HEK293T (cell line): ENCODE data around the gene ZNF239.

Experiments
- CTCF ChIA-PET: fragments of 350-600 bp; formaldehyde crosslinking; extraction: SDS; loops from one replicate; lab custom pipeline; 2021; ENCODE audit warnings: antibody characterized with exemption, inconsistent platforms; lab: Yijun Ruan, JAX
- POLR2A ChIA-PET: fragments of 350-600 bp; formaldehyde crosslinking; extraction: SDS; loops from one replicate; lab custom pipeline; 2020; ENCODE audit warnings: antibody characterized with exemption, inconsistent platforms; lab: Yijun Ruan, JAX
- DNase-seq: peaks from one replicate; pipeline ENCODE4 v3.0.0; 2012; ENCODE audit warnings: mixed read lengths; ENCODE audit errors: extremely low spot score
- ARNT ChIP-seq: fragments of 450-650 bp; IDR thresholded peaks from 2 replicates; pipeline ENCODE4 v1.6.1; 2017; ENCODE audit warnings: mild to moderate bottlenecking
- BHLHE40 ChIP-seq: fragments of 450-650 bp; IDR thresholded peaks from 2 replicates; pipeline ENCODE4 v1.6.1; 2016; ENCODE audit warnings: mild to moderate bottlenecking, moderate library complexity, borderline replicate concordance
- CTBP1 ChIP-seq: fragments of 450-650 bp; IDR thresholded peaks from 2 replicates; pipeline ENCODE4 v1.6.1; 2016; ENCODE audit warnings: borderline replicate concordance
- ELF4 ChIP-seq: fragments of 450-650 bp; IDR thresholded peaks from 2 replicates; pipeline ENCODE4 v1.6.1; 2017; ENCODE audit warnings: antibody characterized with exemption
- FOXA1 ChIP-seq: fragments of 450-650 bp; IDR thresholded peaks from 2 replicates; pipeline ENCODE4 v1.6.1; 2016; ENCODE audit warnings: mild to moderate bottlenecking
- FOXK2 ChIP-seq: fragments of 450-650 bp; IDR thresholded peaks from 2 replicates; pipeline ENCODE4 v1.6.1; 2016; ENCODE audit warnings: mild to moderate bottlenecking
- FOXM1 ChIP-seq: fragments of 450-650 bp; IDR thresholded peaks from 2 replicates; pipeline ENCODE4 v1.6.1; 2017; ENCODE audit warnings: mild to moderate bottlenecking, borderline replicate concordance
- HDGF ChIP-seq: fragments of 450-650 bp; IDR thresholded peaks from 2 replicates; pipeline ENCODE4 v1.6.1; 2017; ENCODE audit warnings: antibody characterized with exemption, borderline replicate concordance
- L3MBTL2 ChIP-seq: fragments of 450-650 bp; conservative IDR thresholded peaks from 2 replicates; pipeline ENCODE4 v1.6.1; 2016; ENCODE audit warnings: mild to moderate bottlenecking
- LEF1 ChIP-seq: fragments of 450-650 bp; IDR thresholded peaks from 2 replicates; pipeline ENCODE4 v1.6.1; 2017; ENCODE audit warnings: mild to moderate bottlenecking, borderline replicate concordance
- NFRKB ChIP-seq: fragments of 450-650 bp; IDR thresholded peaks from 2 replicates; pipeline ENCODE4 v1.6.1; 2016; ENCODE audit warnings: mild to moderate bottlenecking, moderate library complexity
- PKNOX1 ChIP-seq: fragments of 450-650 bp; IDR thresholded peaks from 2 replicates; pipeline ENCODE4 v1.6.1; 2016
- SP1 ChIP-seq: fragments of 450-650 bp; IDR thresholded peaks from 2 replicates; pipeline ENCODE4 v1.6.1; 2017
- SUZ12 ChIP-seq: fragments of 450-650 bp; IDR thresholded peaks from 2 replicates; pipeline ENCODE4 v1.6.1; 2016; ENCODE audit warnings: mild to moderate bottlenecking
- TARDBP ChIP-seq: fragments of 450-650 bp; IDR thresholded peaks from 2 replicates; pipeline ENCODE4 v1.6.1; 2016
- ZNF384 ChIP-seq: fragments of 450-650 bp; IDR thresholded peaks from 2 replicates; pipeline ENCODE4 v1.6.1; 2016

Gene ZNF239

DNA sequence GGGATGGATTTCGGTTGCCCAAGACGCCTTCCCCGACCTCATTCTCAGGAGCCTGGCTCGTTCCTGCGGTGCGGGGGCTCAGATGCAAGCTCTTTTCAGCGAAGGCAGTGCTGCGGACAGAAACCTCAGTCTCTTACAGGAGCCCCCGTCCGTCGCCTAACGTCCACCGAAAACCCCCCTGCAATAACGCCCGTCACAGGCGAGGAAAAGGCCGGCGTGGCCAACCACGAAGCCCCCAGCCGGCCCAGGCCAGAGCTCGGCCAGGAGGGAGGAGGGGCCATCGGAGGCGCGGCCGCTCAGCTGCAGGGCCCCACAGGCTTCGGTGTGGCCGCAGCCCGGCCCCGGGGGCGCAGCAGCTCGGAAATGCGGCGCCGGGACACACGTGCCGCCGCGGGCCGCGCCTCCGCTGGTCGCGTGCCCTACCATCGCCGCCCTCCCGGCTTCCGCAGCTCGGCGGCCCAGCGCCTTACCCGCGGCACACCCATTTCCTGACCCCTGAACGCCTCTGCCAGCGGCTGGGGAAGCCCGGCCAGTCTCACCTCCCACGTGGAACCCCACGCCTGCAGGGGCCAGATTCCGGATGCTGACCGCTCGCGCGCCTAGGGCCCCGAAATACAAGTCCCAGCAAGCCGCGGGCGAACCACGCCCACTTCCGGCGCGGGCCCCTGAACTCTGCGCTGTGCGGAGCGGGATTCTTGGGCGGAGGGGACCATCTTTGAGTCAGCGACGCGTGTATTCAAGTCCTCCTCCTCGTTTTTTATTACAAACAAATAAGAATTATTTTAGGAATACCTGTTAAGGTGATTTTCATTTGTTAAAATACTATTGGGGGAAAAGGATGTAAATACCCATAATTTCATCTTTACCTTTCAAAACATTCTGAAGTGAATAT lies at the start of gene ZNF239:
Gene ZNF239 (minus strand): TSS at position 616 of the 892 bp plus-strand sequence. CDS start 16,537 bp downstream, outside the sequence.
- TF ChIP-seq LEF1, result peak; percentile 57; the same call in 1 of the 2 replicates
- peak; percentile 96 for TF ChIP-seq L3MBTL2
- TF ChIP-seq HDGF, result no peak
- POLR2A ChIA-PET, result interaction anchor here (1.0 kb wide), 1 partner anchor 19 kb away, joined by 3 read pairs; no protein-coding TSS in a partner anchor
- CTCF ChIA-PET, result no interaction called here
- peak; percentile 85 for DNase-seq

DNA sequence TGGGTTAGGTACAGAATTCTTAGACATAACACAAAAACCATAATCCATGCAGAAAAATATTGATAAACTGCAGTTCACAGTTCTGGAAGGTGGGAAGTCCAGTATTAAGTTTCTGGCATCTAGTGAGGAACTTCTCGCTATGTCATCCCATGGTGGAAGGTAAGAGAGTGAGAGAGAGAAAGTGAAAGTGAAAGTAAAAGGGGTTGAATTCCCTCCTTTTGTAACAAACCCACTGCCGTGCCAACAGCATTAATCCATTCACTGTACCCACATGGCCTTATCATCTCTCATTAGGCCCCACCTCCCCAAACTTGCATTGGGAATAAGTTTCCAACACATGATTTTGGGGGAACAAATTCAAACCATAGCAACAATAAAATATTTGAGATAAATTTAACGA lies 48.9 kb upstream of the ZNF239 start:
- ChIA-PET POLR2A (no interaction called here), CTCF (no interaction called here)
- DNase-seq, result no peak
- no peak for TF ChIP-seq PKNOX1
- TF ChIP-seq SP1, result no peak
- no peak for TF ChIP-seq BHLHE40

DNA sequence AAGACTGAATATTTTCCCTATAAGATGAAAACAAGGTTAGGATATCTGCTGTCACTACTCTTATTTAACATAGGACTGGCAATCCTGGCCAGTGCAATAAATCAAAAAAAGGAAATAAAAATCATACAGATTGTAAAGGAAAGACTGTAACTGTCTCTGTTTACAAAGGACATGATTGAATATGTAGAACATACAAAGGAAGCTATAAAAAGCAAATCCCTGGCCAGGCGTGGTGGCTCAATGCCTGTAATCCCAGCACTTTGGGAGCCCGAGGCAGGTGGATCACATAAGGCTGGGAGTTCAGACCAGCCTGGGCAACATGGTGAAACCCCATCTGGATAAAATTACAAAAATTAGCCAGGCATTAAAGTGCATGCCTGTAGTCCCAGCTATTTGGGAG lies 47.6 kb upstream of the ZNF239 start:
- POLR2A ChIA-PET, result no interaction called here
- TF ChIP-seq NFRKB (no peak), BHLHE40 (no peak), SUZ12 (no peak), FOXK2 (no peak), ARNT (no peak), CTBP1 (no peak), SP1 (no peak), LEF1 (no peak), TARDBP (no peak), FOXA1 (no peak), FOXM1 (no peak), PKNOX1 (no peak), L3MBTL2 (no peak), HDGF (no peak), ZNF384 (no peak), ELF4 (no peak)
- CTCF ChIA-PET, result no interaction called here
- DNase-seq, result no peak

DNA sequence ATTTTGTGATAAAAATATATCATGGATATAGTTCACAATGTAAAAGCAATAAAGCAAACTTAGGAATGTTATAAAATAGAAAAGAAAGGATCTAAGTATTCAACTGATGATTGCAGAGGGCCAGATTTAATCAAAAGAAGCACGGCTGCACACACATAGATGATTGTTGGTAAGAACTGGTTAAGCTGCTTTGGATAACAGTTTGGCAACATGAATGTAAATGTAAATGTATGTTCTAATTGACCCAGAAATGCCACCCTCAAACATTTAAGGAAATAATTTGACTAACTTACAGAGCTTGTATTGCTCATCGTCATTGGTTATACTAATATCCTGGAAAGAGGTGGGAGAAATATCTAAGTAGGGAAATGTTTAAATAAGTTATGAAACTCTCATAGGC lies 45.0 kb upstream of the ZNF239 start:
- ChIA-PET CTCF (no interaction called here), POLR2A (no interaction called here)
- no peak for TF ChIP-seq NFRKB
- no peak for TF ChIP-seq PKNOX1
- no peak for TF ChIP-seq FOXK2
- TF ChIP-seq HDGF, result no peak
- no peak for TF ChIP-seq FOXA1
- no peak for DNase-seq

DNA sequence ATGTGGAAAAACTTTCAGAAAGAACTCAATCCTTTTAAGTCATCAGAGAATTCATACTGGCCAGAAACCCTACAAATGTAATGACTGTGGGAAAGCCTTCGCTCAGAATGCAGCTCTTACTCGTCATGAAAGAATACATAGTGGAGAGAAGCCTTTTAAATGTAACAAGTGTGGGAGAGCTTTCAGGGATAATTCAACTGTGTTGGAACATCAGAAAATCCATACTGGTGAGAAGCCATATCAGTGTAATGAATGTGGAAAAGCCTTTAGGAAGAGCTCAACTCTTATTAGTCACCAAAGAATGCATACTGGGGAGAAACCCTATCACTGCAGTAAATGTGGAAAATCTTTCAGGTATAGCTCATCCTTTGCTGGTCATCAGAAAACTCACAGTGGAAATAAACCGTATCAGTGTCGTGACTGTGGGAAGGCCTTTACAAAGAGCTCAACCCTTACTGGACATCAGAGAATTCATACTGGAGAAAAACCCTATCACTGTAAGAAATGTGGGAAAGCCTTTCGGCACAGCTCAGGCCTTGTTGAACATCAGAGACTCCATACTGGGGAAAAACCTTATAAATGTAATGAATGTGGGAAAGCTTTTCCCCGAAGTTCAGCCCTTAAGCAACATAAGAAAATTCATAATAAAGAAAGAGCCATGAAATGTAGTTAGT lies 42.4 kb upstream of the ZNF239 start:
- DNase-seq, result no peak
- TF ChIP-seq LEF1 (no peak), HDGF (no peak), SUZ12 (no peak), SP1 (no peak), ZNF384 (no peak), FOXA1 (no peak), TARDBP (no peak), FOXM1 (no peak), NFRKB (no peak), PKNOX1 (no peak), FOXK2 (no peak)
- ChIA-PET CTCF (no interaction called here), POLR2A (no interaction called here)

DNA sequence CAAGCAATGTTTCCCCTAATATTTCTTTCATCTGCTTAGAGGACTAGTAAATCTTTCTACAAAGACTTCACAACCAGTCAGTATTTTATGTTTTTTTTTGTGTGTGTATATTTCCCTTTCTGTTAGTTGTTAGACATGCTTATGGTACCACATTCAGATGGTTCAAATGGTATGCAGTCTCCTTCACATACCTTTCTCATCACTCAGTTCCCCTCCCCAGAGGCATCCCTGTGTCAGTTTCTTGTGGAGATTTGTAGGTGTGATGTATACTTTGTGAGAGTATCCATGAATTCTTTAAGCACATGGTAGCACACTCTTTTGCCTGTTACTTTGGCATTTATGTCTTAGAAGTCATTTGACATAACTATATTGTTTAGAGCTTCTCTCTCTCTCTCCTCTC lies 36.2 kb upstream of the ZNF239 start:
- CTCF ChIA-PET, result no interaction called here
- TF ChIP-seq TARDBP, result no peak
- no peak for TF ChIP-seq ZNF384
- no peak for TF ChIP-seq L3MBTL2
- TF ChIP-seq SUZ12, result no peak
- TF ChIP-seq ELF4, result no peak
- TF ChIP-seq ARNT, result no peak
- TF ChIP-seq SP1, result no peak
- TF ChIP-seq LEF1, result no peak
- no peak for TF ChIP-seq NFRKB
- TF ChIP-seq BHLHE40, result no peak
- no peak for TF ChIP-seq PKNOX1
- no peak for TF ChIP-seq FOXA1
- TF ChIP-seq HDGF, result no peak
- TF ChIP-seq FOXM1, result no peak
- TF ChIP-seq CTBP1, result no peak
- TF ChIP-seq FOXK2, result no peak
- DNase-seq, result no peak
- POLR2A ChIA-PET, result no interaction called here
